ENCODE measurements around the gene SNRNP40.

- TF ChIP-seq POLR2A (IDR thresholded peaks at IDR 0.05) (no peak), CTCF (IDR thresholded peaks at IDR 0.05) (no peak)
Observed at GRCh38 chr1:31308036-31308435, 11.4 kb upstream of the SNRNP40 start.
